GDM1 (cell line): ENCODE data around the gene NUCB1.

Experiments used
- DNase-seq: peaks from one replicate; lab custom pipeline; 2025; lab: John Stamatoyannopoulos, UW

NUCB1 gene

GRCh38 chr19:48962849-48963165, 62.7 kb downstream of the NUCB1 start:
- no peak for DNase-seq

GRCh38 chr19:48963371-48964204, 63.5 kb downstream of the NUCB1 start:
- DNase-seq: peak; percentile 55

- no peak for DNase-seq
Measured at GRCh38 chr19:48964205-48965039, 64.3 kb downstream of the NUCB1 start.

- peak; percentile 97 for DNase-seq
Measured at GRCh38 chr19:48965040-48965805, 65.1 kb downstream of the NUCB1 start, which contains the start of gene FTL. TSS of gene FTL (plus strand) at chr19:48965309. CDS start at chr19:48965508, 199 bp downstream.

- DNase-seq: peak; percentile 70
Measured at GRCh38 chr19:48965806-48966540, 65.9 kb downstream of the NUCB1 start.

GRCh38 chr19:48966541-48967345, 66.6 kb downstream of the NUCB1 start:
- no peak for DNase-seq

- DNase-seq: no peak
Measured at GRCh38 chr19:48967346-48968178, 67.5 kb downstream of the NUCB1 start.

- no peak for DNase-seq
Measured at GRCh38 chr19:48968179-48968661, 68.1 kb downstream of the NUCB1 start.

GRCh38 chr19:48968813-48969218, 68.7 kb downstream of the NUCB1 start:
- no peak for DNase-seq

- DNase-seq: peak; percentile 46
Measured at GRCh38 chr19:48969276-48970138, 69.4 kb downstream of the NUCB1 start.

GRCh38 chr19:48970139-48970766, 70.1 kb downstream of the NUCB1 start:
- DNase-seq: no peak

GRCh38 chr19:48970923-48971395, 70.8 kb downstream of the NUCB1 start:
- DNase-seq: peak; percentile 72
